OCI-LY7 (cell line): ENCODE data around the gene PARD3B.

ENCODE experiments used
- EZH2phosphoT487 ChIP-seq: fragments of 200-600 bp; sonication (generic); IDR thresholded peaks from 2 replicates; pipeline ENCODE4 v1.6.1; 2018; ENCODE audit warnings: low read depth, borderline replicate concordance, mild to moderate bottlenecking, mixed run types, antibody characterized with exemption, low read length, moderate library complexity, mixed read lengths
- TF ChIP-seq, protein P1 (sequence below): fragments of 200-600 bp; sonication (generic); conservative IDR thresholded peaks from 2 replicates; pipeline ENCODE4 v1.5.1; 2014; ENCODE audit warnings: mild to moderate bottlenecking, antibody characterized with exemption, low read length, moderate library complexity, mixed read lengths

DNA sequence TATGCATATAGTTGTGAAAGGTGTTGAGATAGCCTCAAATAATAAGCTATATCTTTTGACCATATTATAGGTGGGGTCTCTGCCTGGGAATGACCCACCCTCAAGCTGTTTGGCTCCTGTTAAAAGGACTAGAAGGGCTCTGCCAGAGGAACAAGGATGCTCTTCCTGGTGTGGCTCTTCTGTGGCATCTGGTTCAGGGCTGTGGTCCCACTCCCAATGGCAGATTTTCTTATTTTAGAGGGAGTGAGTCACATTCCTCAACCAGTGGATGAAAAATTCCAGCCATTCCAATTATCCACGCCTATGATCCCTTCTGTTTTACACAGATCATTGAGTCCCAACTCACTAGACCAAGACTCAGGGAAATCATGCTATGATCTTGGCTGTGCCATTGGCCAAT lies 119.9 kb downstream of the PARD3B start:
- TF ChIP-seq, protein P1, sequence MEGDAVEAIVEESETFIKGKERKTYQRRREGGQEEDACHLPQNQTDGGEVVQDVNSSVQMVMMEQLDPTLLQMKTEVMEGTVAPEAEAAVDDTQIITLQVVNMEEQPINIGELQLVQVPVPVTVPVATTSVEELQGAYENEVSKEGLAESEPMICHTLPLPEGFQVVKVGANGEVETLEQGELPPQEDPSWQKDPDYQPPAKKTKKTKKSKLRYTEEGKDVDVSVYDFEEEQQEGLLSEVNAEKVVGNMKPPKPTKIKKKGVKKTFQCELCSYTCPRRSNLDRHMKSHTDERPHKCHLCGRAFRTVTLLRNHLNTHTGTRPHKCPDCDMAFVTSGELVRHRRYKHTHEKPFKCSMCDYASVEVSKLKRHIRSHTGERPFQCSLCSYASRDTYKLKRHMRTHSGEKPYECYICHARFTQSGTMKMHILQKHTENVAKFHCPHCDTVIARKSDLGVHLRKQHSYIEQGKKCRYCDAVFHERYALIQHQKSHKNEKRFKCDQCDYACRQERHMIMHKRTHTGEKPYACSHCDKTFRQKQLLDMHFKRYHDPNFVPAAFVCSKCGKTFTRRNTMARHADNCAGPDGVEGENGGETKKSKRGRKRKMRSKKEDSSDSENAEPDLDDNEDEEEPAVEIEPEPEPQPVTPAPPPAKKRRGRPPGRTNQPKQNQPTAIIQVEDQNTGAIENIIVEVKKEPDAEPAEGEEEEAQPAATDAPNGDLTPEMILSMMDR = no peak
- TF ChIP-seq EZH2phosphoT487 = no peak
